ENCODE data around the gene WDFY4.

- TF ChIP-seq SIN3A (IDR thresholded peaks at IDR 0.05; ENCODE audit: borderline replicate concordance, insufficient read depth, low read length) (no peak), TAF1 (IDR thresholded peaks at IDR 0.05; ENCODE audit: borderline replicate concordance, insufficient read depth, low read length) (no peak), REST (IDR thresholded peaks at IDR 0.05; ENCODE audit: insufficient read depth in 1 of 2, low read depth in 2 of 2, low read length in 2 of 2) (no peak), POLR2AphosphoS5 (IDR thresholded peaks at IDR 0.05; ENCODE audit: low read depth, low read length) (no peak)
These were observed 29.4 kb downstream of the WDFY4 start for GRCh38 chr10:48714088-48714487.
